Measurements from ENCODE around the gene CD2AP. TPM values are rescaled to one million over a fixed set of nuclear protein-coding genes. Genes with fewer than 3 reads are reported as not detected.
"Not testable (repeated sequence)": the region's sequence is repeated elsewhere in the genome, so short reads cannot be mapped to it uniquely, and the experiment has no call there.

CD2AP gene
- total RNA-seq, 1 donor from 2014 or later, result 40.3 TPM

DNA sequence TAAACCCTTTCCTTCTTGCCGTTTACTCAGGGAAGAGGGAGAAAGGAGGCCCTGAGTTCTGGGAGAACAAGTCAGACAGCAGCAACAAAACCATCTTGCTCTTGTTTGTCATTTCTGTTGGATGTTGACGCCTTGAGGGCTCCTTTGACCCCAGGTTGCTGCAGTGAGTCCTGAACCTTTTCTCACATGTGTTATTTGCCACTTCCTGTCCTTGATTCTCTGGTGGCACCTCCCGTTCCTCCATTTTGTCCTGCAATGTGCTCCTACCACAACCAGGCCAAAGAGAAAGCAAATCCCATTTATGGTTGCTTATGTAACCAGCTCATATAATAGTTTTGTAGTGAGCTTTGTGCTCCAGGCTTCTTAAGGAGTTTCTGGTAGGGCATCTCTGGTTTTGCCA, 154.2 kb downstream of the CD2AP start:
- Mint-ChIP-seq H3K4me3 (ENCODE audit: unreplicated experiment) (no peak overlapping the region), H3K9me3 (ENCODE audit: unreplicated experiment) (no peaks in the 10 kb centered on the region), H3K27ac (ENCODE audit: unreplicated experiment) (no peak overlapping the region), H3K27me3 (ENCODE audit: unreplicated experiment) (no peaks in the 10 kb centered on the region), H3K4me1 (ENCODE audit: unreplicated experiment) (peaks cover 22% of the 10 kb centered on the region), H3K36me3 (ENCODE audit: low read depth, unreplicated experiment) (no peaks in the 10 kb centered on the region)
- TF ChIP-seq, protein P1, sequence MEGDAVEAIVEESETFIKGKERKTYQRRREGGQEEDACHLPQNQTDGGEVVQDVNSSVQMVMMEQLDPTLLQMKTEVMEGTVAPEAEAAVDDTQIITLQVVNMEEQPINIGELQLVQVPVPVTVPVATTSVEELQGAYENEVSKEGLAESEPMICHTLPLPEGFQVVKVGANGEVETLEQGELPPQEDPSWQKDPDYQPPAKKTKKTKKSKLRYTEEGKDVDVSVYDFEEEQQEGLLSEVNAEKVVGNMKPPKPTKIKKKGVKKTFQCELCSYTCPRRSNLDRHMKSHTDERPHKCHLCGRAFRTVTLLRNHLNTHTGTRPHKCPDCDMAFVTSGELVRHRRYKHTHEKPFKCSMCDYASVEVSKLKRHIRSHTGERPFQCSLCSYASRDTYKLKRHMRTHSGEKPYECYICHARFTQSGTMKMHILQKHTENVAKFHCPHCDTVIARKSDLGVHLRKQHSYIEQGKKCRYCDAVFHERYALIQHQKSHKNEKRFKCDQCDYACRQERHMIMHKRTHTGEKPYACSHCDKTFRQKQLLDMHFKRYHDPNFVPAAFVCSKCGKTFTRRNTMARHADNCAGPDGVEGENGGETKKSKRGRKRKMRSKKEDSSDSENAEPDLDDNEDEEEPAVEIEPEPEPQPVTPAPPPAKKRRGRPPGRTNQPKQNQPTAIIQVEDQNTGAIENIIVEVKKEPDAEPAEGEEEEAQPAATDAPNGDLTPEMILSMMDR (IDR thresholded peaks at IDR 0.05; ENCODE audit: unreplicated experiment), result no peak
- DNase-seq (ENCODE audit: low spot score), result no peak

DNA sequence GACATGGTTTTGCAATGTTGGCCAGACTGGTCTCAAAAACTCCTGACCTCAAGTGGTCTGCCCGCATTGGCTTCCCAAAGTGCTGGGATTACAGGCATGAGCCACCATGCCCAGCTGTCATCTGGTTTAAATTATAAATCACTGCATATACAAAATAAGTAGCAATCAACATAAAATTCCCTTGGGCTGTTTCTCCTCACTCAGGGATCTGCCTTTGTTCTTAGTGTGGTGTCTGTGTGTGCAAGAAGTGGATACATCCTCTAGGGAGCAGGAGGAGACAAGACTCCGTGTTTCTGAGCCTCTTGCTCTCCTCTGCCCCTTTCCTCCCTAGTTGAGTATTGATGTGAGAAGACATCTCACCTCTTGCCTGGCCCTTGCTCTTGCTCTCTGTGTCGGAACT, 155.6 kb downstream of the CD2AP start:
- no peaks in the 10 kb centered on the region for H3K27me3 Mint-ChIP-seq (ENCODE audit: unreplicated experiment)
- DNase-seq (ENCODE audit: low spot score), result no peak
- H3K36me3 Mint-ChIP-seq (ENCODE audit: low read depth, unreplicated experiment), result no peaks in the 10 kb centered on the region
- no peak overlapping the region for H3K4me3 Mint-ChIP-seq (ENCODE audit: unreplicated experiment)
- no peaks in the 10 kb centered on the region for H3K9me3 Mint-ChIP-seq (ENCODE audit: unreplicated experiment)
- H3K4me1 Mint-ChIP-seq (ENCODE audit: unreplicated experiment), result peaks cover 22% of the 10 kb centered on the region
- TF ChIP-seq, protein P1 (IDR thresholded peaks at IDR 0.05; ENCODE audit: unreplicated experiment), result no peak
- H3K27ac Mint-ChIP-seq (ENCODE audit: unreplicated experiment), result no peak overlapping the region

DNA sequence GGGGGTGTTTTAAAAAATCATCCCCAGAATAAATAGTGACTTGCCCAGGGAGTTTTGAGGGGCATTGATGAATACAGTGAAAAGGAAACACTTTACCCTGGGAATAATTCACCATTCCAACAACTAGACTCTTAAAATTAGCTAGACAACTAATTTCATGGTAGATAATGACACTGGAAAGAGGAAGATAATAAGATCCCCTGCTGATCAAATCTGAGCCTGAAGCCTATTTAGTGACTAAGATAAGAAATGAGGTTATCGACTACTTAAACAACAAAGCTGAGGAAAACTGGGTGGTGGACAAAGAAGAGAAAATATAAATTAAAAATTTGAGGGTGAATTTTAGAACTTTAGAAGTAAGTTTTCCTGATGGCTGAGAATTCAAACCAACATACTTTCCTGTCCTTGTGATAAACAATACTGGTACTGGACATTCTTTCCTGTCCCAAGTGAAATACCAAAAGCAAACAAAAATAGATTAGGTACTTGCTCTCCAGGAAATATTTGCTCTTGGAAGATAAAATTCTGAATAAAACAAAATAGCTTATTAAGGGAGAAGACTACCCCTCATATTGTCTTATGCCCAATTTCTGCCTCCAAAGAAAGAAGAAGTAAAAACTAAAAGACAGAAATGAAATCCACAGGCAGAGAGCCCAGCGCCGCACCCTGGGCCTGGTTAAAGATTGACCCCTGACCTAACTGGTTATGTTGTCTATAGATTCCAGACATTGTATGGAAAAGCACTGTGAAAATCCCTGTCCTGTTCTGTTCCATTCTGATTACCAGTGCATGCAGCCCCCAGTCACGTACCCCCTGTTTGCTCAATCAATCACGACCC, 156.8 kb downstream of the CD2AP start:
- peaks cover 22% of the 10 kb centered on the region for H3K4me1 Mint-ChIP-seq (ENCODE audit: unreplicated experiment)
- TF ChIP-seq, protein P1 (IDR thresholded peaks at IDR 0.05; ENCODE audit: unreplicated experiment), result no peak
- no peaks in the 10 kb centered on the region for H3K36me3 Mint-ChIP-seq (ENCODE audit: low read depth, unreplicated experiment)
- H3K9me3 Mint-ChIP-seq (ENCODE audit: unreplicated experiment), result no peaks in the 10 kb centered on the region
- no peak overlapping the region for H3K4me3 Mint-ChIP-seq (ENCODE audit: unreplicated experiment)
- H3K27me3 Mint-ChIP-seq (ENCODE audit: unreplicated experiment), result peaks cover 2% of the 10 kb centered on the region
- peak overlapping the region; percentile 68 for H3K27ac Mint-ChIP-seq (ENCODE audit: unreplicated experiment)
- DNase-seq (ENCODE audit: low spot score), result no peak

DNA sequence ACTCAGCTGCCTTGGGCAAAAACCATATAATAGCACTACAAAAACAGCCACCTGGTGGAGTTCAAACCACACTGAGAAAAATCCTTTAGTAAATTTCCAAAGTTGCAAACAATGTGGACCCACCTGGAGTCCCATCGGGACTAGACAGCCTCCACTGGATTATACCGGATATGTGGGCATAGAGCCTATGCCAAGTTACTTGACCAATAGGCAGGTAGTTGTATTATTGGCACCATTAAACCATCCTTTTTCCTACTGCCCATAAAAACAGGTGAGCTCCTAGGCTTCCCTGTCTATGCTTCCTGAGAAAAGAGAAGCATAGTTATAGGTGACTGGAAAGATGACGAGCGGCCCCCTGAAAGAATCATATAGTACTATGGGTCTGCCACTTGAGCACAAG, 169.1 kb downstream of the CD2AP start:
- no peak for DNase-seq (ENCODE audit: low spot score)
- H3K9me3 Mint-ChIP-seq (ENCODE audit: unreplicated experiment), result no peaks in the 10 kb centered on the region
- H3K4me1 Mint-ChIP-seq (ENCODE audit: unreplicated experiment), result no peaks in the 10 kb centered on the region
- TF ChIP-seq, protein P1 (IDR thresholded peaks at IDR 0.05; ENCODE audit: unreplicated experiment), result no peak
- H3K36me3 Mint-ChIP-seq (ENCODE audit: low read depth, unreplicated experiment), result no peaks in the 10 kb centered on the region
- H3K27me3 Mint-ChIP-seq (ENCODE audit: unreplicated experiment), result no peaks in the 10 kb centered on the region
- no peak overlapping the region for H3K27ac Mint-ChIP-seq (ENCODE audit: unreplicated experiment)
- H3K4me3 Mint-ChIP-seq (ENCODE audit: unreplicated experiment), result no peak overlapping the region

DNA sequence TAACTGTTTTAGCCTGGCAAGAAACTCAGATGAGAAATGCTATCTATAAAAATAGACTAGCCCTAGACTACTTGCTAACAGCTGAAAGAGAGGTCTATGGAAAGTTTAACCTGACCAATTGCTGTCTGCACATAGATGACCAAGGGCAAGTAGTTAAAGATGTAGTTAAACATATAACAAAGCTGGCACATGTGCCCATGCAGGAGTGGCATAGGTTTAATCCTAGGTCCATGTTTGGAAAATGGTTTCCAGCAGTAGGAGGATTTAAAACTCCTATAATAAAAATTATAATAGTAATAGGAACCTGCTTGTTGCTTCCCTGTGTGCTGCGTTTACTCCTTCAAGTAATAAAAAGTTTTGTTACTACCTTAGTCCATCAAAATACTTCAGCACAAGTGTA, 169.6 kb downstream of the CD2AP start:
- Mint-ChIP-seq H3K4me3 (ENCODE audit: unreplicated experiment) (no peak overlapping the region), H3K27ac (ENCODE audit: unreplicated experiment) (no peak overlapping the region), H3K4me1 (ENCODE audit: unreplicated experiment) (peaks cover 4% of the 10 kb centered on the region), H3K9me3 (ENCODE audit: unreplicated experiment) (no peaks in the 10 kb centered on the region), H3K27me3 (ENCODE audit: unreplicated experiment) (no peaks in the 10 kb centered on the region), H3K36me3 (ENCODE audit: low read depth, unreplicated experiment) (no peaks in the 10 kb centered on the region)
- no peak for DNase-seq (ENCODE audit: low spot score)
- TF ChIP-seq, protein P1 (IDR thresholded peaks at IDR 0.05; ENCODE audit: unreplicated experiment), result no peak

DNA sequence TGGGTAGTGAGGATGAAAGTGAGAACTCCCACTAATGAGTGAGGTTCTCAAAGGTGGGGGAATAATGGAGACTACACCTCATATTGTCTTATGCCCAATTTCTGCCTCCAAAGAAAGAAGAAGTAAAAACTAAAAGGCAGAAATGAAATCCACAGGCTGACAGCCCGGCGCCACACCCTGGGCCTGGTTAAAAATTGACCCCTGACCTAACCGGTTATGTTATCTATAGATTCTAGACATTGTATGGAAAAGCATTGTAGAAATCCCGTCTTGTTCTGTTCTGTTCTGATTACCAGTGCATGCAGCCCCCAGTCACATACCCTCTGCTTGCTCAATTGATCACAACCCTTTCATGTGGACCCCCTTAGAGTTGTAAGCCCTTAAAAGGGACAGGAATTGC, 170.0 kb downstream of the CD2AP start:
- not testable (repeated sequence) for H3K27ac Mint-ChIP-seq (ENCODE audit: unreplicated experiment); H3K4me3 Mint-ChIP-seq (ENCODE audit: unreplicated experiment); H3K27me3 Mint-ChIP-seq (ENCODE audit: unreplicated experiment); H3K36me3 Mint-ChIP-seq (ENCODE audit: low read depth, unreplicated experiment); H3K4me1 Mint-ChIP-seq (ENCODE audit: unreplicated experiment); DNase-seq (ENCODE audit: low spot score); H3K9me3 Mint-ChIP-seq (ENCODE audit: unreplicated experiment)

All from endothelial cell (in vitro differentiated cells).